Cardiac fibroblast (primary cell): ENCODE data around the gene PEX11G.

Experiments
- DNase-seq, 2 donors: peaks; one replicate each; pipeline versions ENCODE4 v3.0.0 to v3.0.0-alpha.2; 2010; ENCODE audit warnings: low read depth in 2 of 2
- H3K4me3 ChIP-seq, 2 donors: replicated peaks in 1 of 2; 1 replicate in 1 of 2; 2 replicates in 1 of 2; pipeline ENCODE4 v1.5.1; 2011; ENCODE audit warnings: low read depth in 2 of 2, low read length in 2 of 2, mild to moderate bottlenecking in 2 of 2, moderate library complexity in 1 of 2
- TF ChIP-seq, protein P1 (sequence below): IDR thresholded peaks from one replicate; pipeline ENCODE4 v1.5.1; 2011; ENCODE audit warnings: low read depth, mild to moderate bottlenecking, low read length, inconsistent platforms

The PEX11G gene

DNA sequence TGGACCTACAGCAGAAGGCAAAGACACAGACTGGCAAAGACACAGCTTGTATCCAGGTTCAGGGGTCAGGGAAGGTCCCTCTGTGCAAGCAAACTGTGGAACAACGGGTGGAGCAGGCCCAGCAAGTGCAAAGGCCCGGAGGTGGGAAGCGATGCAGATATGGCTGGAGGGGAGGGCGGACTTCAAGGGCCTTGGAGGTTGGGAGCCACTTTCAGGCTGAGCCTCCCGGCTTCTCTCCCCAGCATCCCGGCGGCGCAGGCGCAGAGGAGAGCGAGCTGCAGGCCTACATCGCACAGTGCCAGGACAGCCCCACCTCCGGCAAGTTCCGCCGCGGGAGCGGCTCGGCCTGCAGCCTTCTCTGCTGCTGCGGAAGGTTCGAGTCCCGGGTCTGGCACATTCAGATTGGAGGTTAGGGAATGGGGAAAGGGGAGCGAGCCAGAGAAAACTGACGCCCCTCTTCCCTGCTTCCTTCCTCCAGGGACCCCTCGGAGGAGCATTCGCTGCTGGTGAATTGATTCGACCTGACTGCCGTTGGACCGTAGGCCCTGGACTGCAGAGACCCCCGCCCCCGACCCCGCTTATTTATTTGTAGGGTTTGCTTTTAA lies 44.5 kb upstream of the PEX11G start:
- peak overlapping the region; percentile 98 to 99 for H3K4me3 ChIP-seq
- DNase-seq, result peak; percentile 63 to 77
- TF ChIP-seq, protein P1, sequence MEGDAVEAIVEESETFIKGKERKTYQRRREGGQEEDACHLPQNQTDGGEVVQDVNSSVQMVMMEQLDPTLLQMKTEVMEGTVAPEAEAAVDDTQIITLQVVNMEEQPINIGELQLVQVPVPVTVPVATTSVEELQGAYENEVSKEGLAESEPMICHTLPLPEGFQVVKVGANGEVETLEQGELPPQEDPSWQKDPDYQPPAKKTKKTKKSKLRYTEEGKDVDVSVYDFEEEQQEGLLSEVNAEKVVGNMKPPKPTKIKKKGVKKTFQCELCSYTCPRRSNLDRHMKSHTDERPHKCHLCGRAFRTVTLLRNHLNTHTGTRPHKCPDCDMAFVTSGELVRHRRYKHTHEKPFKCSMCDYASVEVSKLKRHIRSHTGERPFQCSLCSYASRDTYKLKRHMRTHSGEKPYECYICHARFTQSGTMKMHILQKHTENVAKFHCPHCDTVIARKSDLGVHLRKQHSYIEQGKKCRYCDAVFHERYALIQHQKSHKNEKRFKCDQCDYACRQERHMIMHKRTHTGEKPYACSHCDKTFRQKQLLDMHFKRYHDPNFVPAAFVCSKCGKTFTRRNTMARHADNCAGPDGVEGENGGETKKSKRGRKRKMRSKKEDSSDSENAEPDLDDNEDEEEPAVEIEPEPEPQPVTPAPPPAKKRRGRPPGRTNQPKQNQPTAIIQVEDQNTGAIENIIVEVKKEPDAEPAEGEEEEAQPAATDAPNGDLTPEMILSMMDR, result no peak

DNA sequence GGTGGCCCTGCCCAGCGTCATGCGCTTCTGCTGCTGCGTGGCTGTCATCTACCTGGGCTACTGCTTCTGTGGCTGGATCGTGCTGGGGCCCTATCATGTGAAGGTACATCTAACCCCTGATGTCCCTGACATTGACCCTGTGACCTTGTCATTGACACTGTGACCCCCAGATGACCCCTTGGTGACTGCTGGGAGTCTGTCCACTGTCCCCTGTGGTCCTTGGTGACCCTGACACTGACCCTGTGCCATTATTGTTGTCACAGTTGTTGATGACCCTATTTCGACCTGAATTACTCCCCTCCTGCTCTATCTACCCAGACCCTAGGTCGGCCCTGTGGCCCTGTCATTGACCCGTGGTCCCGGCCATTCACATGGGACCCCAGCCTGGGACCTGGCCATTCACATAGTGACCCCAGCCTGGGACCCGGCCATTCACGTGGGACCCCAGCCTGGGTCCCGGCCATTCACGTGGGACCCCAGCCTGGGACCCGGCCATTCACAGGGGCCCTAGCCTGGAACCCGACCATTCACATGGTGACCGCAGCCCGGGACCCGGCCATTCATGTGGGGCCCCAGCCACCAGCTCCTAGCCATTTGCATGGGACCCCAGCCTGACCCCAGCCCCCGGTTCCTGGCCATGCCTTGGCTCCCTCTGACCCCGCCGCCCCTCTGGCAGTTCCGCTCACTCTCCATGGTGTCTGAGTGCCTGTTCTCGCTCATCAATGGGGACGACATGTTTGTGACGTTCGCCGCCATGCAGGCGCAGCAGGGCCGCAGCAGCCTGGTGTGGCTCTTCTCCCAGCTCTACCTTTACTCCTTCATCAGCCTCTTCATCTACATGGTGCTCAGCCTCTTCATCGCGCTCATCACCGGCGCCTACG lies 41.0 kb upstream of the PEX11G start:
- TF ChIP-seq, protein P1, result no peak
- H3K4me3 ChIP-seq, result no peak overlapping the region
- DNase-seq, result no peak

DNA sequence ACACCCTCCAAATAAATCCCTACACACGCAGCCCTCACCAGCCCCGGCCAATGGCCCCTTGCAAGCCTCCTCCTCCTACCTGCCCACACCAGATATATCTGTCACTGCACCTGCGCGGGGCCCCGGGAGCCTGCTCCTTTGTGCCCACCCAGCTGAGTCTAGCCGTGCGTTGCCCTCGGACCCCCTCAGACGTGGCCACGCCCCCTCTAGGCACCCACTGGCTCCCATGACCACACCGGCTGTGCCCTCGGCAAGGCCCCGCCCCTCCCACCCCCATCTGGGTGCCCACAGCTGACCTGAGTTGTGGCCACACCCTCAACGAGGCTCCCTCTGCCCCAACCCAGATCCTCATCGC lies 40.4 kb upstream of the PEX11G start:
- TF ChIP-seq, protein P1, result no peak
- no peak overlapping the region for H3K4me3 ChIP-seq
- no peak for DNase-seq

DNA sequence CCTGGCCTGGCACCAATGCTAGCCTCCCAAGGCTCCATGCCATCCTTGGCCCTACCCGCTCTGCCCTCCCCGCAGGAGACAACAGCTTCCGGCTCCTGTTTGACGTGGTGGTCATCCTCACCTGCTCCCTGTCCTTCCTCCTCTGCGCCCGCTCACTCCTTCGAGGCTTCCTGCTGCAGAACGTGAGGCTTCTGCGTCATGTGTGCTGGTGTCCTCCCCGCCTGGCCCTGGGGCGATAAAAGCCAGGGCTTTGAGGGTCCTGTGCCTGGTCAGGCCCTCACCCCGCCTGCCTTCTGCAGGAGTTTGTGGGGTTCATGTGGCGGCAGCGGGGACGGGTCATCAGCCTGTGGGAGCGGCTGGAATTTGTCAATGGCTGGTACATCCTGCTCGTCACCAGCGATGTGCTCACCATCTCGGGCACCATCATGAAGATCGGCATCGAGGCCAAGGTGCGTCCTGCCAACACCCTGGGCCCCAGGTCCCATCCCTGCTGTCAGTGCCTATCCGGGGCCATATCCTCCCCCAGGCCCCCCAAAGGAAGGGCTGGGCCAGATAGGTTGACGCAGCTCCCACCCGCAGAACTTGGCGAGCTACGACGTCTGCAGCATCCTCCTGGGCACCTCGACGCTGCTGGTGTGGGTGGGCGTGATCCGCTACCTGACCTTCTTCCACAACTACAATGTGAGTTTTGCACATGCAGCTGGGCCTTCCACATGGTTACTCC lies 39.8 kb upstream of the PEX11G start:
- TF ChIP-seq, protein P1, result no peak
- no peak for DNase-seq
- no peak overlapping the region for H3K4me3 ChIP-seq

DNA sequence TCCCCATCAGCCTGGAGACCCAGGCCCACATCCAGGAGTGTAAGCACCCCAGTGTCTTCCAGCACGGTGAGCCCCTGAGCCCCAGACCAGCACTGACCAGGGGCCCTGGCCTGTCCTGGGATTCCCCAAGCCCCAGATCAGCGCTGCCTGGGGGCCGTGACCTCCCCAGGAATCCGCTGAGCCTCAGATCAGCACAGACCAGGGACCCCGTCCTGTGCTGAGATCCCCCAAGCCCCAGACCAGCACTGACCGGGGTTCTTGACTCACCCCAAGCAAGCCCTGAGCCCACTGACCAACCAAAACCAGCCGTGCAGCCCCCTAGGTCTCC lies 39.3 kb upstream of the PEX11G start:
- DNase-seq, result no peak
- H3K4me3 ChIP-seq, result no peak overlapping the region
- TF ChIP-seq, protein P1, result no peak

DNA sequence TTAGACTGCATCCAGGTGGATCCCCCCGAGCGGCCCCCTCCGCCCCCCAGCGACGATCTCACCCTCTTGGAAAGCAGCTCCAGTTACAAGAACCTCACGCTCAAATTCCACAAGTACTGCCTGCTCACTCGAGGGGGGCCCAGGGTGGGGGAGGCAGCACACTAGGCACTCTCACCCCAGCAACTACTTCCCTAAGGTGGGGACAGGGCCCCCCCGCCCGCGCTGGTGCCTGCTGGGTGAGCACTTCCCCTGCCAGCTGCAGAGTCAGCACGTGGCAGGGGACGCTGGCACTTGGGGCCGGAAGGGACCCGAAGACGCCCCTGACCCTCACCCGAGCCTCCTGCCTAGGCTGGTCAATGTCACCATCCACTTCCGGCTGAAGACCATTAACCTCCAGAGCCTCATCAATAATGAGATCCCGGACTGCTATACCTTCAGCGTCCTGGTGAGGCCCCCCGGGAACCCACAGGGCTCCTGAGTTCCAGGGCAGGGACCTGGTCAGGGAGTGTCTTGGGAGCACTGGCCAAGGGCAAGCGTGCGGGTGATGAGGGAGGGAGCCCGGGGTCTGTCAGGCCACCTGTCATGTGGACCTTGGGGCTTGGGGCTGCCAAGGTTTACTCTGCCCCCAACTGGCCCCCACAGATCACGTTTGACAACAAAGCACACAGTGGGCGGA lies 38.8 kb upstream of the PEX11G start:
- H3K4me3 ChIP-seq, result no peak overlapping the region
- DNase-seq, result no peak
- TF ChIP-seq, protein P1, result no peak
